ENCODE results near the gene CHD6.

The CHD6 gene

GRCh38 chr20:41654292-41654691 is 36.1 kb upstream of the CHD6 start:
- DNase-seq (ENCODE audit: low spot score): no peak
- H3K27ac ChIP-seq: no peak overlapping the region
- ChIA-PET CTCF (no interaction called here), POLR2A (ENCODE audit: low non-redundant PET) (no interaction called here)
- TF ChIP-seq CTCF (conservative IDR thresholded peaks at IDR 0.05; ENCODE audit: low read depth): no peak

- CTCF ChIA-PET: no interaction called here
- no peak overlapping the region for H3K27ac ChIP-seq
- TF ChIP-seq CTCF (conservative IDR thresholded peaks at IDR 0.05; ENCODE audit: low read depth): no peak
- DNase-seq (ENCODE audit: low spot score): no peak
- POLR2A ChIA-PET (ENCODE audit: low non-redundant PET): no interaction called here
These were observed 32.2 kb upstream of the CHD6 start for GRCh38 chr20:41650231-41650948.

GRCh38 chr20:41649489-41649888 is 31.3 kb upstream of the CHD6 start:
- no peak for TF ChIP-seq CTCF (conservative IDR thresholded peaks at IDR 0.05; ENCODE audit: low read depth)
- DNase-seq (ENCODE audit: low spot score): no peak
- H3K27ac ChIP-seq: no peak overlapping the region
- CTCF ChIA-PET: interaction anchor here (0.6 to 1.3 kb wide), 2 partner anchors 14 to 1792 kb away, joined by 3 read pairs; no protein-coding TSS in a partner anchor
- POLR2A ChIA-PET (ENCODE audit: low non-redundant PET): no interaction called here

GRCh38 chr20:41645372-41645771 is 27.2 kb upstream of the CHD6 start:
- TF ChIP-seq CTCF (conservative IDR thresholded peaks at IDR 0.05; ENCODE audit: low read depth): no peak
- peak overlapping the region; percentile 59; the same call in 1 of the 2 replicates for H3K27ac ChIP-seq
- DNase-seq (ENCODE audit: low spot score): peak; percentile 88
- ChIA-PET CTCF (interaction anchor here (0.6 kb wide), 1 partner anchor 88 kb away, joined by 4 read pairs; no protein-coding TSS in a partner anchor), POLR2A (ENCODE audit: low non-redundant PET) (no interaction called here)

GRCh38 chr20:41643504-41643938 is 25.3 kb upstream of the CHD6 start:
- POLR2A ChIA-PET (ENCODE audit: low non-redundant PET): no interaction called here
- CTCF ChIA-PET: interaction anchor here (0.7 kb wide), 2 partner anchors 49 to 285 kb away, joined by 3 read pairs; no protein-coding TSS in a partner anchor
- TF ChIP-seq CTCF (conservative IDR thresholded peaks at IDR 0.05; ENCODE audit: low read depth): no peak
- peak overlapping the region; percentile 41 for H3K27ac ChIP-seq
- DNase-seq (ENCODE audit: low spot score): peak; percentile 54

GRCh38 chr20:41639630-41640029 is 21.5 kb upstream of the CHD6 start:
- no peak for TF ChIP-seq CTCF (conservative IDR thresholded peaks at IDR 0.05; ENCODE audit: low read depth)
- POLR2A ChIA-PET (ENCODE audit: low non-redundant PET): no interaction called here
- CTCF ChIA-PET: interaction anchor here (0.6 kb wide), 1 partner anchor 52 kb away, joined by 3 read pairs; no protein-coding TSS in a partner anchor

More at GRCh38 chr20:41639630-41640029, 21.5 kb upstream of the CHD6 start:
- no peak overlapping the region for H3K27ac ChIP-seq
- DNase-seq (ENCODE audit: low spot score): no peak
